Endodermal cell (in vitro differentiated cells): ENCODE measurements around the gene CAP2. TPM values are rescaled to one million over a fixed set of nuclear protein-coding genes. Genes with fewer than 3 reads are reported as not detected.

Experiments used
- DNase-seq: peaks from one replicate; pipeline ENCODE4 v3.0.0-alpha.2; 2017
- H3K27ac ChIP-seq: 2 replicates; pipeline ENCODE4 v1.5.1; 2013; ENCODE audit warnings: mild to moderate bottlenecking, low read depth, low read length, moderate library complexity
- H3K27me3 ChIP-seq: 2 replicates; pipeline ENCODE4 v1.6.1; 2013; ENCODE audit warnings: mild to moderate bottlenecking, low read length, moderate library complexity; ENCODE audit not compliant: insufficient read depth, control insufficient read depth, poor library complexity, severe bottlenecking
- H3K36me3 ChIP-seq: 2 replicates; pipeline ENCODE4 v1.7.0; 2013; ENCODE audit warnings: mild to moderate bottlenecking, low read length, moderate library complexity; ENCODE audit not compliant: control insufficient read depth, insufficient read depth
- H3K4me1 ChIP-seq: one replicate; pipeline ENCODE4 v1.7.0; 2013; ENCODE audit warnings: low read length; ENCODE audit not compliant: control insufficient read depth, insufficient read depth
- H3K4me3 ChIP-seq: 2 replicates; pipeline ENCODE4 v1.5.1; 2013; ENCODE audit warnings: mild to moderate bottlenecking, low read length, moderate library complexity
- H3K9ac ChIP-seq: 2 replicates; pipeline ENCODE4 v1.6.1; 2013; ENCODE audit warnings: mild to moderate bottlenecking, low read length, moderate library complexity; ENCODE audit not compliant: poor library complexity, severe bottlenecking; ENCODE audit errors: extremely low read depth
- H3K9me3 ChIP-seq: 2 replicates; pipeline ENCODE4 v1.6.1; 2013; ENCODE audit warnings: mild to moderate bottlenecking, low read length, moderate library complexity; ENCODE audit not compliant: control insufficient read depth
- H3K27ac Mint-ChIP-seq: 2 replicates; pipeline ENCODE4 v1.8.0; 2020; ENCODE audit warnings: mixed read lengths
- H3K27me3 Mint-ChIP-seq: 2 replicates; pipeline ENCODE4 v1.8.0; 2021; ENCODE audit warnings: mild to moderate bottlenecking, mixed read lengths; ENCODE audit not compliant: insufficient read depth
- H3K36me3 Mint-ChIP-seq: 2 replicates; pipeline ENCODE4 v1.8.0; 2020; ENCODE audit warnings: low read depth, mixed read lengths
- H3K4me1 Mint-ChIP-seq: 2 replicates; pipeline ENCODE4 v1.8.0; 2020; ENCODE audit warnings: mixed read lengths
- H3K4me3 Mint-ChIP-seq: 2 replicates; pipeline ENCODE4 v1.8.0; 2020; ENCODE audit warnings: mild to moderate bottlenecking, moderate library complexity, mixed read lengths
- H3K9me3 Mint-ChIP-seq: 2 replicates; pipeline ENCODE4 v1.8.0; 2020; ENCODE audit warnings: mild to moderate bottlenecking, mixed read lengths
- WGBS, 2 experiments: methylation state at CpG; one replicate each; pipeline versions ENCODE4 v1.1.5 to v1.1.7; 2013; ENCODE audit warnings: missing lambda C conversion rate in 2 of 2, mixed read lengths in 1 of 2; ENCODE audit not compliant: insufficient coverage in 1 of 2, insufficient read length in 1 of 2; 5-methylcytosine and 5-hydroxymethylcytosine counted together
- total RNA-seq, 2 donors: library from RNA; stranded (reverse); fragmentation: NEBNext Ultra II Directional in 1 of 2; extraction: Animal tissue kit (Norgen Biotek cat#: 25700) in 1 of 2; gene quantifications; 2 replicates in 1 of 2; 3 replicates in 1 of 2; pipeline ENCODE4 v1.2.1, GENCODE V29; 2021
- TF ChIP-seq, protein P1 (sequence below): fragments of 200-600 bp; sonication (generic); conservative IDR thresholded peaks from 2 replicates; pipeline ENCODE4 v1.5.0; 2021; ENCODE audit warnings: antibody characterized with exemption, mild to moderate bottlenecking

CAP2 gene
- total RNA-seq, 2 donors from 2014 or later: 29.8 to 35.9 TPM

DNA sequence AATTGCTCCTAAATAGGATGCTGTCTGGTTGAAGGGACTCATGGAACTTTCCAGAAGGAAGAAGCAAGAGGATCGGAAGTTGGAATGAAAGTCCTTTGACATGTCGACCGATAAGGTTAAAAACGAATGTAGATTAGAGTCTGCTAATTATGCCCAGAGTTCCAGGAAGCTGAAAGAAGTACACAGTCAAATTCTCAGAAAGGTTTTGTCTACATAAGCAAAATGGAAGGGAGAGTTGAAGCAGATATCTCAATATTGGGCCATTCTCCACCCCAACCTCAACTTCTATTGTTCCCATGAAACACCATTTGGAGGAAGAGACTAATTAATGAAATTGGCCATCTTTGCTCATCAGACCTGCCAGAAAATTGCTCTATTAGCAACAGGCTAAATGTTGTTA, 64.0 kb downstream of the CAP2 start:
- TF ChIP-seq, protein P1, sequence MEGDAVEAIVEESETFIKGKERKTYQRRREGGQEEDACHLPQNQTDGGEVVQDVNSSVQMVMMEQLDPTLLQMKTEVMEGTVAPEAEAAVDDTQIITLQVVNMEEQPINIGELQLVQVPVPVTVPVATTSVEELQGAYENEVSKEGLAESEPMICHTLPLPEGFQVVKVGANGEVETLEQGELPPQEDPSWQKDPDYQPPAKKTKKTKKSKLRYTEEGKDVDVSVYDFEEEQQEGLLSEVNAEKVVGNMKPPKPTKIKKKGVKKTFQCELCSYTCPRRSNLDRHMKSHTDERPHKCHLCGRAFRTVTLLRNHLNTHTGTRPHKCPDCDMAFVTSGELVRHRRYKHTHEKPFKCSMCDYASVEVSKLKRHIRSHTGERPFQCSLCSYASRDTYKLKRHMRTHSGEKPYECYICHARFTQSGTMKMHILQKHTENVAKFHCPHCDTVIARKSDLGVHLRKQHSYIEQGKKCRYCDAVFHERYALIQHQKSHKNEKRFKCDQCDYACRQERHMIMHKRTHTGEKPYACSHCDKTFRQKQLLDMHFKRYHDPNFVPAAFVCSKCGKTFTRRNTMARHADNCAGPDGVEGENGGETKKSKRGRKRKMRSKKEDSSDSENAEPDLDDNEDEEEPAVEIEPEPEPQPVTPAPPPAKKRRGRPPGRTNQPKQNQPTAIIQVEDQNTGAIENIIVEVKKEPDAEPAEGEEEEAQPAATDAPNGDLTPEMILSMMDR: no peak
- H3K9me3 ChIP-seq: no peaks in the 10 kb centered on the region
- no peak overlapping the region for H3K27ac ChIP-seq
- Mint-ChIP-seq H3K4me3 (no peak overlapping the region), H3K36me3 (peaks cover 46% of the 10 kb centered on the region), H3K27ac (no peak overlapping the region), H3K9me3 (no peaks in the 10 kb centered on the region), H3K27me3 (no peaks in the 10 kb centered on the region), H3K4me1 (peaks cover 12% of the 10 kb centered on the region)
- no peaks in the 10 kb centered on the region for H3K27me3 ChIP-seq
- no peak overlapping the region for H3K4me3 ChIP-seq
- no peak for DNase-seq
- peaks cover 4% of the 10 kb centered on the region for H3K4me1 ChIP-seq
- 95 to 96% methylated on average over 4 of the region's 4 CpGs for WGBS, 2 experiments
- no peak overlapping the region for H3K9ac ChIP-seq
- peaks cover 65% of the 10 kb centered on the region for H3K36me3 ChIP-seq

DNA sequence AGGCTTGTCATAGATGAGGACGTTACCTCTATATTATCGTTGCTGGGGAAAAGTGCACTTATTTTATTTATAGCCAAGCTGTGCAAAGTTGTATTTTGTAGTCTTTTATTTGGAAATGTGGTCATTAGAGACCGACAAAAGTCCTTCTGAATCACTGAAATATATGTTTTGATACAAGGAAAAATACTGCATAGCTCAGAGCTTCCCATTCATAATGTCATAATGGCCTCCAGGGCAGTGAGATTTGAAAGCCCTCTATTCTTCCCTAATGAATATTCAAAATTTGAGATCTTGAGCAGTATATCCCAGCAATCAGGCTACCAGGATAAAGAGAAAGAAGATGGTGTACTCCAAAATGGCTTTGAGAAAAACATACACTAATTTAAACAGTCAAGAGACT, 64.6 kb downstream of the CAP2 start:
- no peaks in the 10 kb centered on the region for H3K27me3 Mint-ChIP-seq
- 99 to 100% methylated on average over 1 to 3 of the region's 3 CpGs for WGBS, 2 experiments
- peaks cover 12% of the 10 kb centered on the region for H3K4me1 Mint-ChIP-seq
- TF ChIP-seq, protein P1: no peak
- no peak overlapping the region for H3K4me3 ChIP-seq
- peaks cover 69% of the 10 kb centered on the region for H3K36me3 ChIP-seq
- H3K9ac ChIP-seq: no peak overlapping the region
- H3K36me3 Mint-ChIP-seq: peaks cover 47% of the 10 kb centered on the region
- no peak overlapping the region for H3K27ac Mint-ChIP-seq
- H3K9me3 Mint-ChIP-seq: no peaks in the 10 kb centered on the region
- DNase-seq: no peak
- H3K27ac ChIP-seq: no peak overlapping the region
- H3K4me1 ChIP-seq: peaks cover 4% of the 10 kb centered on the region
- no peaks in the 10 kb centered on the region for H3K27me3 ChIP-seq
- no peaks in the 10 kb centered on the region for H3K9me3 ChIP-seq
- no peak overlapping the region for H3K4me3 Mint-ChIP-seq

DNA sequence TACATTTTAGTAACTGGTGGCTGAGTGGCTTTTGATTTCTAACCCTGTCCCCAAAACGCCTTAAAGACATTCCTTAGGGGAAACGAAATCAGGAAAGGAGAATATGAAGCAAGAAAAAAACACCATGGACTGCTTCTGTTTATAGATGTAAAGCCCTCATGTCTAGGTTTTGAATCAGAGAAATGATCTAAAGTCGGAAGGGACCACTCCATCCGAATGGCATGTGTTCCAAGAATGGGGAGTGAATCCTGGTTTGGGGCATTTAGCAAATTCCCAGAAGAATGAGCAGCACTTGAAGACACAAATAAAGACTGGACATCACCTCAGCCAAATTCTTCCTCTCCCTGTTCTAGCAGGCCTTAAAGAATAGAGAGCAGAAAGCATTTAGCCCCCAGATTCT, 65.6 kb downstream of the CAP2 start:
- Mint-ChIP-seq H3K27me3 (no peaks in the 10 kb centered on the region), H3K4me3 (no peak overlapping the region), H3K36me3 (peaks cover 56% of the 10 kb centered on the region), H3K9me3 (no peaks in the 10 kb centered on the region), H3K27ac (no peak overlapping the region), H3K4me1 (peaks cover 12% of the 10 kb centered on the region)
- peaks cover 72% of the 10 kb centered on the region for H3K36me3 ChIP-seq
- 87 to 95% methylated on average over 2 to 4 of the region's 4 CpGs for WGBS, 2 experiments
- H3K9ac ChIP-seq: no peak overlapping the region
- peaks cover 4% of the 10 kb centered on the region for H3K4me1 ChIP-seq
- no peak overlapping the region for H3K4me3 ChIP-seq
- no peak overlapping the region for H3K27ac ChIP-seq
- no peak for DNase-seq
- no peaks in the 10 kb centered on the region for H3K9me3 ChIP-seq
- TF ChIP-seq, protein P1: no peak
- no peaks in the 10 kb centered on the region for H3K27me3 ChIP-seq
